GM23248 (cell line): ENCODE results near the gene PCED1B. TPM values are rescaled to one million over a fixed set of nuclear protein-coding genes. Genes with fewer than 3 reads are reported as not detected.

Experiments
- DNase-seq: peaks from one replicate; pipeline ENCODE4 v3.0.0-alpha.2; 2015
- H2AFZ ChIP-seq: fragments of 200-600 bp; sonication (generic); 2 replicates; pipeline ENCODE4 v1.6.1; 2016; ENCODE audit warnings: antibody characterized with exemption
- H3F3A ChIP-seq: fragments of 200-600 bp; sonication (generic); 2 replicates; pipeline ENCODE4 v1.6.1; 2016; ENCODE audit warnings: mild to moderate bottlenecking, antibody characterized with exemption, mixed run types; ENCODE audit not compliant: insufficient read depth
- H3K27ac ChIP-seq: fragments of 200-600 bp; sonication (generic); 2 replicates; pipeline ENCODE4 v1.5.1; 2016; ENCODE audit warnings: mild to moderate bottlenecking
- H3K27me3 ChIP-seq: fragments of 200-600 bp; sonication (generic); replicated peaks from 2 replicates; pipeline ENCODE4 v1.6.1; 2016; ENCODE audit warnings: mild to moderate bottlenecking; ENCODE audit not compliant: insufficient read depth
- H3K36me3 ChIP-seq: fragments of 200-600 bp; sonication (generic); 2 replicates; pipeline ENCODE4 v1.6.1; 2016; ENCODE audit warnings: low read depth, mild to moderate bottlenecking
- H3K4me1 ChIP-seq: fragments of 200-600 bp; sonication (generic); 2 replicates; pipeline ENCODE4 v1.6.1; 2016; ENCODE audit warnings: mild to moderate bottlenecking; ENCODE audit not compliant: insufficient read depth
- H3K4me2 ChIP-seq: fragments of 200-600 bp; sonication (generic); one replicate; pipeline ENCODE4 v1.6.1; 2016; ENCODE audit warnings: mild to moderate bottlenecking; ENCODE audit not compliant: unreplicated experiment
- H3K4me3 ChIP-seq: fragments of 200-600 bp; sonication (generic); 2 replicates; pipeline ENCODE4 v1.5.1; 2016; ENCODE audit warnings: mild to moderate bottlenecking
- H3K79me2 ChIP-seq: fragments of 200-600 bp; sonication (generic); 2 replicates; pipeline ENCODE4 v1.6.1; 2016; ENCODE audit warnings: mild to moderate bottlenecking; ENCODE audit not compliant: insufficient read depth
- H3K9ac ChIP-seq: fragments of 200-600 bp; sonication (generic); 2 replicates; pipeline ENCODE4 v1.6.1; 2016; ENCODE audit warnings: mild to moderate bottlenecking
- H3K9me2 ChIP-seq: fragments of 200-600 bp; sonication (generic); 2 replicates; pipeline ENCODE4 v1.6.1; 2016; ENCODE audit warnings: mixed run types, mild to moderate bottlenecking, moderate library complexity; ENCODE audit not compliant: insufficient read depth
- H3K9me3 ChIP-seq: fragments of 200-600 bp; sonication (generic); one replicate; pipeline ENCODE4 v1.6.1; 2017; ENCODE audit warnings: low read depth
- H4K20me1 ChIP-seq: fragments of 200-600 bp; sonication (generic); 2 replicates; pipeline ENCODE4 v1.6.0; 2016; ENCODE audit not compliant: insufficient read depth
- EZH2 ChIP-seq: fragments of 200-600 bp; sonication (generic); IDR thresholded peaks from 2 replicates; pipeline ENCODE4 v1.6.1; 2018; ENCODE audit warnings: antibody characterized with exemption, mild to moderate bottlenecking; ENCODE audit not compliant: insufficient read depth, poor library complexity, severe bottlenecking
- EZH2phosphoT487 ChIP-seq: fragments of 200-600 bp; sonication (generic); IDR thresholded peaks from 2 replicates; pipeline ENCODE4 v1.6.1; 2018; ENCODE audit warnings: antibody characterized with exemption, moderate library complexity, mild to moderate bottlenecking, low read depth; ENCODE audit not compliant: insufficient read depth
- WGBS, 2 experiments: methylation state at CpG; one replicate each; pipeline ENCODE4 v1.1.6; 2015 to 2017; ENCODE audit warnings: low lambda C conversion rate in 2 of 2, low coverage in 1 of 2; ENCODE audit errors: missing lambda C conversion rate in 2 of 2; 5-methylcytosine and 5-hydroxymethylcytosine counted together
- in situ Hi-C: fragments of 300-500 bp; cut with MboI; formaldehyde crosslinking; loops from 2 replicates; pipeline ENCODE4 v1.15.0; 2020
- polyA plus RNA-seq: library from polyadenylated mRNA; unstranded; fragments of >200 nt; fragmentation: Nextera tagmentation; extraction: Ambion mirVana; gene quantifications from 2 replicates; pipeline ENCODE4 v1.2.1, GENCODE V29; 2016
- total RNA-seq: library from RNA; depleted of rRNA; stranded (reverse); fragments of >200 nt; shearing (Covaris generic); gene quantifications from 2 replicates; pipeline ENCODE4 v1.2.3, GENCODE V29; 2014

The PCED1B gene
- total and polyA plus RNA-seq, 2 experiments from 2014 or later: 3.5 to 3.6 TPM

- H3K79me2 ChIP-seq: no peaks in the 10 kb centered on the region
- H4K20me1 ChIP-seq: no peaks in the 10 kb centered on the region
- peaks cover 46% of the 10 kb centered on the region for H3K4me1 ChIP-seq
- peak overlapping the region; percentile 54 for H3K4me2 ChIP-seq
- no peaks in the 10 kb centered on the region for H3K9me3 ChIP-seq
- 63% methylated on average over 7 of the region's 7 CpGs for WGBS, 2 experiments
- in situ Hi-C loops: no loop called here
- H3K27ac ChIP-seq: no peak overlapping the region; the same call in 1 of the 2 replicates
- no peaks in the 10 kb centered on the region for H3K9me2 ChIP-seq
- peaks cover 29% of the 10 kb centered on the region for H3F3A ChIP-seq
- H2AFZ ChIP-seq: no peak overlapping the region
- peak; percentile 26 for DNase-seq
- H3K4me3 ChIP-seq: no peak overlapping the region
- no peaks in the 10 kb centered on the region for H3K27me3 ChIP-seq
- H3K36me3 ChIP-seq: no peaks in the 10 kb centered on the region
- no peak overlapping the region for H3K9ac ChIP-seq
- TF ChIP-seq EZH2 (no peak), EZH2phosphoT487 (no peak)
These were observed 18.0 kb downstream of the PCED1B start for GRCh38 chr12:47097276-47097896.

GRCh38 chr12:47098099-47098498 lies 18.7 kb downstream of the PCED1B start:
- no peak overlapping the region for H3K27ac ChIP-seq
- H3K4me1 ChIP-seq: peaks cover 53% of the 10 kb centered on the region
- WGBS, 2 experiments: 96 to 98% methylated on average over 6 of the region's 6 CpGs

GRCh38 chr12:47099610-47100009 lies 20.2 kb downstream of the PCED1B start:
- no peak for TF ChIP-seq EZH2
- TF ChIP-seq EZH2phosphoT487: no peak
- in situ Hi-C loops: no loop called here
- no peaks in the 10 kb centered on the region for H3K9me3 ChIP-seq
- H3K36me3 ChIP-seq: no peaks in the 10 kb centered on the region
- no peak overlapping the region for H3K27ac ChIP-seq
- H3K9ac ChIP-seq: no peak overlapping the region
- no peaks in the 10 kb centered on the region for H3K79me2 ChIP-seq
- H3K4me1 ChIP-seq: peaks cover 62% of the 10 kb centered on the region
- H3K4me3 ChIP-seq: no peak overlapping the region
- H3K9me2 ChIP-seq: no peaks in the 10 kb centered on the region
- H3K27me3 ChIP-seq: no peaks in the 10 kb centered on the region
- no peak overlapping the region for H2AFZ ChIP-seq
- H4K20me1 ChIP-seq: no peaks in the 10 kb centered on the region
- 66 to 73% methylated on average over 2 of the region's 2 CpGs for WGBS, 2 experiments
- peaks cover 47% of the 10 kb centered on the region for H3F3A ChIP-seq
- no peak for DNase-seq
- H3K4me2 ChIP-seq: no peak overlapping the region

More at GRCh38 chr12:47098099-47098498, 18.7 kb downstream of the PCED1B start:
- H3K4me2 ChIP-seq: no peak overlapping the region
- H3K79me2 ChIP-seq: no peaks in the 10 kb centered on the region
- in situ Hi-C loops: no loop called here
- no peaks in the 10 kb centered on the region for H3K9me3 ChIP-seq
- H4K20me1 ChIP-seq: no peaks in the 10 kb centered on the region
- no peak overlapping the region for H2AFZ ChIP-seq
- H3K36me3 ChIP-seq: no peaks in the 10 kb centered on the region
- H3K9ac ChIP-seq: no peak overlapping the region
- no peaks in the 10 kb centered on the region for H3K9me2 ChIP-seq
- TF ChIP-seq EZH2 (no peak), EZH2phosphoT487 (no peak)
- H3K4me3 ChIP-seq: no peak overlapping the region
- H3K27me3 ChIP-seq: no peaks in the 10 kb centered on the region
- DNase-seq: no peak
- peaks cover 36% of the 10 kb centered on the region for H3F3A ChIP-seq

GRCh38 chr12:47100160-47100559 lies 20.7 kb downstream of the PCED1B start:
- in situ Hi-C loops: no loop called here
- WGBS, 2 experiments: 94 to 96% methylated on average over 2 of the region's 2 CpGs
- TF ChIP-seq EZH2phosphoT487: no peak
- no peak for TF ChIP-seq EZH2
- Histone ChIP-seq H3K79me2 (no peaks in the 10 kb centered on the region), H3K9ac (no peak overlapping the region), H3K4me2 (peak overlapping the region; percentile 5), H3K27ac (no peak overlapping the region), H3F3A (peaks cover 44% of the 10 kb centered on the region), H4K20me1 (no peaks in the 10 kb centered on the region), H3K4me3 (no peak overlapping the region), H3K9me3 (no peaks in the 10 kb centered on the region), H3K27me3 (no peaks in the 10 kb centered on the region), H3K9me2 (no peaks in the 10 kb centered on the region), H2AFZ (no peak overlapping the region), H3K4me1 (peaks cover 58% of the 10 kb centered on the region), H3K36me3 (no peaks in the 10 kb centered on the region)
- DNase-seq: peak; percentile 37

- no peaks in the 10 kb centered on the region for H3K36me3 ChIP-seq
- no peaks in the 10 kb centered on the region for H3K9me2 ChIP-seq
- H2AFZ ChIP-seq: no peak overlapping the region
- peak overlapping the region; percentile 73 for H3K27ac ChIP-seq
- H3F3A ChIP-seq: peaks cover 28% of the 10 kb centered on the region
- no peaks in the 10 kb centered on the region for H3K9me3 ChIP-seq
- no peaks in the 10 kb centered on the region for H3K27me3 ChIP-seq
- peaks cover 36% of the 10 kb centered on the region for H3K4me1 ChIP-seq
- no peak for DNase-seq
- H3K9ac ChIP-seq: no peak overlapping the region
- no peak overlapping the region for H3K4me3 ChIP-seq
- no peak for TF ChIP-seq EZH2phosphoT487
- no peak for TF ChIP-seq EZH2
- 98 to 100% methylated on average over 4 of the region's 4 CpGs for WGBS, 2 experiments
- H3K79me2 ChIP-seq: no peaks in the 10 kb centered on the region
- in situ Hi-C loops: no loop called here
- peak overlapping the region; percentile 36 for H3K4me2 ChIP-seq
- no peaks in the 10 kb centered on the region for H4K20me1 ChIP-seq
These were observed 23.0 kb downstream of the PCED1B start for GRCh38 chr12:47102406-47102805.
